Activated CD4-positive, alpha-beta T cell treated with anti-CD3 and anti-CD28 coated beads, Interleukin-2, amount 50 U/mL, for 1 hour (primary cell): ENCODE data around the gene EN2.

Source experiments
- DNase-seq: peaks from one replicate; pipeline ENCODE4 v3.0.0-alpha.2; 2020

Gene EN2

GRCh38 chr7:155465761-155466141 is 7.8 kb downstream of the EN2 start:
- DNase-seq, result no peak

DNA sequence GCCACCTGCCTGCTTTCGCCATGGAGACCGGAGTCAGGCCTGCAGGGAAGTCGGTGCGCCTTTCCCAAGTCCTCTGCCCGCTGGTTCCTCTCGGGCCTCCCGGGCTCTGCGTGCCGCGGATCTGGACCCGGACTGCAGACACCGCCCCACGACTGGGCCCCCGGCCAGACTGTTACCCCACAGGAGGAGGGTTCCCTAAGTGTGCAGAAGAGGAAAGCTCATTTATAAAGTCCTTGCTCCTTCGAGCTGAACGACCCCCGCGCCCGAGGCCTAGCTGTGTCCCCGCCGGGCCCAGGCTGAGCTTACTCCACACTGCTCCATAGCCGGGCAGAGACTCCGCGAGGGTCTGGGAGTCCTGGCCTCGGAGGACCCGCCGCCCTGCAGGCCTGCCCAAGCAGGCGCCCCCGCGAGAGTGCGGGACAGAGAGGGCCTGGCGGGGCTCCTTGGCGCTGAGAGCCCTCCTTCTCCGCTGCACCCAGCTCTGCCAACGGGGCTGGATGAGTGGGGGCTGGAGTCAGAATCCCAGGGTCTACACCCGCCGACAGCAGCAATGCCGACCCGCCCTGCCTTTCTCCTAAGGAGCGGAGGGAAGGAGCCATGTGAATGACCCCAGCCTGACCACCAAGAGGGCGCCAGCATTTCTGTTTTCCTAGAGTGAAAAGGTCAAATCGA is 8.3 kb downstream of the EN2 start:
- DNase-seq, result no peak

- no peak for DNase-seq
Observed at GRCh38 chr7:155466814-155467733, 9.1 kb downstream of the EN2 start.

GRCh38 chr7:155467846-155468784 is 10.2 kb downstream of the EN2 start:
- no peak for DNase-seq

- no peak for DNase-seq
Observed at GRCh38 chr7:155468785-155469148, 10.8 kb downstream of the EN2 start.

- no peak for DNase-seq
Observed at GRCh38 chr7:155469311-155470185, 11.6 kb downstream of the EN2 start.

DNA sequence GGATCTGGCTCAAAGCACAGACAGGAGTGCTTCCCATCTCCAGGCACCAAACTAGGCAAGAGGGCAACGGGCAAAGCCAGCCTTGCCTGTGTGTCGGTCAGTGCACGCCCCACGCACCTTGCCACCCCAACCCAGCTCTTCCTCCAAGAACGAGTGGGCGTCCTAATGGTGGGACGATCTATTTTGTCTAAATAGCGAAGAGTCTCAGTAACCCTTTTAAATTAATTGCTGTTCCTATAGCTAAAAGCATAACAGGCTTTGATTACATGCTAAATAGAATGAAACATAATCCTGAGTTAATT is 12.2 kb downstream of the EN2 start:
- no peak for DNase-seq

DNA sequence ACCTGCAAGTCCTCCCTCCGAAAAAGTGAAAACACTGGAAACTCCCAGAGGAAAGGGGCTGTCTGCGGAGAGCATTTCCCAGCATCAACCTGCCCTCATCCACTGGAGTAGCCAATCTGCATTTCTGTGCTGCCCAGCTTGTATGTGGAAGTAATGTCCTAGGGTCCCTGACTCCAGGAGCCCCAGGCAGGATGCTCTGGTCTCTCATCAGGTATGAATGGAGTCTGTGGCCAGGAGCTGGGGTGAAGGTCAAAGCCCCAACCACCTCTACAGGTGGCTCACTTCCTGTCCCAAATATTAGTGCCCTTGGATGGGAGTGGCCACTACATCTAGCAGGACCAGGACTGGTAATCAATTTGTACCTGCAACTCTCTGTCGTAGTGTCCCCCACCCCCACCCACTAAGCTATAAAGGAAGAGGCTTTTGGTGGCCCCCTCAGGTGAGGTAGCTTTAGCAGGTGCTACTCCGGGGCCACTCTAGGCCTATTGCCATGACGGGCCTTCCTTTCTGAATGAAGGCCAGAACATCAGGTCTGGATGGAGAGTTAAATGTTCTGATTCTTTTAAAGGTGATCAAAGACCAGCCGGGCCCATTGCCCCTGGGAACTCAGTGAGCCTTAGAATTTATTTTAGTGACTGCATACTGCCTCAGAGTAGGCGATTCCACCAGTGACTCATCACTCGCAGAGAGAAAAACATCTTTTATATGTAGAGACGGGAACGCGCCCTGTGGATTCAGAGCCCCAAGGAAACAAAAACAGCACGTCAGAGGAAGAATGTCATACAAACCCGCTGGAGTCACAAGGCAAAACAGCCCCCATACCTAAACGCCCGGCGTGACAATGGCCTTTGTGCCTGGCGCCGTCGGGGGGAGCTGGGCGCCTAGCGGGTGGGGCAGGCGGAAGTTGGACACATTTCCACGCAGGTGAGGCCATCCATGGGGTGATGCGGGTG is 13.0 kb downstream of the EN2 start:
- no peak for DNase-seq

- DNase-seq, result no peak
Observed at GRCh38 chr7:155471718-155472117, 13.8 kb downstream of the EN2 start.

DNA sequence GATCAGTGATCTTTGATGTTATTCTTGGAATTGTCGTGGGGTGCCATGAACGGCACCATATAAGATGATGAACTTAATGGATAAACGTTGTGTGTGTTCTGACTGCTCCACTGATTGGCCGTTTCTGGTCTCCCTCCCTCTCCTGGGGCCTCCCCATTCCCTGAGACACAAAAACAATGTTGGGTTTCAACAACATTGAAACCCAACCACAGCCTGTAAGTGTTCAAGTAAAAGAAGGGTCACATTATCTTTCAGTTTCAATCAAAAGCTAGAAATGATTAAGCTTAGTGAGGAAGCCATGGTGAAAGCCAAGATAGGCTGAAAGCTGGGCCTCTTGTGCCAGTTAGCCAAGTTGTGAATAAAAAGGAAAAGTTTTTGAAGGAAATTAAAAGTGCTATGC is 19.5 kb downstream of the EN2 start:
- no peak for DNase-seq

DNA sequence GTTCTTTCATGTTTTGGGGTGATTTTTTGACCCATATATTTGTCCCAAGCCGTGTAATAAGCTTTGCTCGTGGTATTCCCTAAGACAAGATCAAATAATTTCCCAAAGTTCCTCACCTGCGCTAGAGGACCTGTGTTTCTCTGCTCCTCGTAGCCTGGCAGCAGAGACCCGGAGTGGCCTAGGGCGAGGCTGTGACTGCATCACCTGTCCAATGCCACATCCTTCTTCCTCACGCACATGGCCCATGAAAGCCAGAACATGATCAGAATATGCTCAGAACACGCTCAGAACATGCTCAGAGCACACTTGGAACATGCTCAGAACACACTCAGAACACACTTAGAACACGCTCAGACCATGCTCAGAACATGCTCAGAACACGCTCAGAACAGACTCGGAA is 23.8 kb downstream of the EN2 start:
- DNase-seq, result no peak

- DNase-seq, result no peak
Observed at GRCh38 chr7:155482511-155483183, 24.7 kb downstream of the EN2 start.

DNA sequence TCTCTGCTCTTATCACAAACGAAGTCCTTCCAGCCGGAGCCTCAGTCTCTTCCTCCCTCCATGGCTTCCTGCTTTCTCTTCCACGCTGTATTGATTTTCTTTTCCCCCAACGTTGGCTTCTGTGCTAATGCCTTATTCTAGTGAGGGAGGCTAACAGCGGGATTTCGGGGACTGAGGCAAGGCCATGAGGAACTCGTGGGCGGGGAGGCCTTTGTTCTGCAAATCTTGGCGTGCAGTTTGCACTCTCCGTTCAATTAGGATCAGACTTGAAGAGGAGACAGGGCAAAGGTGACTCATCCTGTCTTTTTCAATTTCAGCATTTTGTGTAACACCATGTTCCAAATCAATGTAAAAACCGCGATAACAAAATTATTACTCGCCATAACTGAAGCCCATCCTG is 25.3 kb downstream of the EN2 start:
- no peak for DNase-seq

DNA sequence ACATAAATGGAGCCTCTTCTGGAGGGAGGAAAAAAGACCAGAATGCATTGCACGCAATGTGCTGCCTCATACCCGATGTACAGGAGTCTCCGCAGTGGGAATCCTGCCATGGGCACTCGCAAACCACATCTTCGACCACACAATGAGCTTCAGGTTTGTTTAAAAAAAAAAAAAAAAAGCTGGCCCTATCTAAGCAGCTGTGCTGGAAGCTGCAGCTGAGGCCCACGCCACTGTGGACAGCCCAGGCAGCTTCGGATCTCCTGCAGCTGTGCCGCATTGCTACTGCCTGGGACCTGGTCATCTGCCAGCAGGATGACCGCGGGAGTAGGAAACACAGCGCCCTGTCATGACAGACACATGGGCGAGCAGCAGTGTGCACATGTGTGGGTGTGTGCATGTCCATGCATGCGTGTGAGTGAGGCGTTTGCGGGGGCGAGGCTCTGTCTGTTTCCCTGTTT is 26.0 kb downstream of the EN2 start:
- DNase-seq, result no peak

DNA sequence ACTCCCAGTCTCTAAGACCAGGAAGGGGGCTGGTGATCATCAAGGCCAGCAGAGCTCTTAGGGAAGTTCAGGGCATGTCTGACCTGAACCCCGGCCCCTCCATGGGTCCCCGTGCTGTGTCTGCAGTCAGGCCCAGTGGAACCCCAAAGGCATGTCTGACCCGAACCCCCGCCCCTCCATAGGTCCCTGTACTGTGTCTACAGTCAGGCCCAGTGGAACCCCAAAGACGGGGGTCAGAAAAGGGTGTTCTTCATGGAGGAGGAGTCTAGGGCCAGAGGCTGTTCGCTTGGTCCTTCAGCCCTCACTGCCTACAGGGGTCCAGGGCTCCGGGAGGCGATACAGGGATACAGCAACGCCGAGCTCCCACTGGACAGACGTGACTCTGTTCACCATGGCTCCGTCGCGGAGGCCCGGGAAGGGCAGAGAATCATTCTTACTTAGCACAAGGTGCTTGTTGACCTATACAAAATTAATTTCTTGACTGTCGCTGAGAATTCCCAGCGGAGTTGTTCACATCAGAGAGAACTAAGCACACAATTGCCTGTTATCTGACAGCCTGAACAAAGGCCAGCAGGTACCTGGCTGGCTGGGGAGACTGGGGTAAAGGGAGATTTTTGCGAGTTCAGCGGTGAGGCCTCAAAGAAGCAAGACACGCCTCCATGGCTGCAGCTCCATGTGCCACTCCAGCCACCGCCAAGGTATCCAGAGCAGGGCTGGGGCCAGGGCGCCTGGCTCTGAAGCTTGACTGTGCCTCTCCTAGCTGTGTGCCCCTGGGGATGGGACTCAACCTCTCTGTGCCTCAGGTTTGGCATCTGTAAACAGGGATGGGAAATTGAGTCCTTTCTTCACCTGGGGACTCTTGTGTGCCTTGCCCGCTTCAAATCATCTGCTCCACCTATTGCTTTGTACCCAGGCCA is 26.8 kb downstream of the EN2 start:
- no peak for DNase-seq

- DNase-seq, result no peak
Observed at GRCh38 chr7:155486783-155487508, 29.0 kb downstream of the EN2 start.

DNA sequence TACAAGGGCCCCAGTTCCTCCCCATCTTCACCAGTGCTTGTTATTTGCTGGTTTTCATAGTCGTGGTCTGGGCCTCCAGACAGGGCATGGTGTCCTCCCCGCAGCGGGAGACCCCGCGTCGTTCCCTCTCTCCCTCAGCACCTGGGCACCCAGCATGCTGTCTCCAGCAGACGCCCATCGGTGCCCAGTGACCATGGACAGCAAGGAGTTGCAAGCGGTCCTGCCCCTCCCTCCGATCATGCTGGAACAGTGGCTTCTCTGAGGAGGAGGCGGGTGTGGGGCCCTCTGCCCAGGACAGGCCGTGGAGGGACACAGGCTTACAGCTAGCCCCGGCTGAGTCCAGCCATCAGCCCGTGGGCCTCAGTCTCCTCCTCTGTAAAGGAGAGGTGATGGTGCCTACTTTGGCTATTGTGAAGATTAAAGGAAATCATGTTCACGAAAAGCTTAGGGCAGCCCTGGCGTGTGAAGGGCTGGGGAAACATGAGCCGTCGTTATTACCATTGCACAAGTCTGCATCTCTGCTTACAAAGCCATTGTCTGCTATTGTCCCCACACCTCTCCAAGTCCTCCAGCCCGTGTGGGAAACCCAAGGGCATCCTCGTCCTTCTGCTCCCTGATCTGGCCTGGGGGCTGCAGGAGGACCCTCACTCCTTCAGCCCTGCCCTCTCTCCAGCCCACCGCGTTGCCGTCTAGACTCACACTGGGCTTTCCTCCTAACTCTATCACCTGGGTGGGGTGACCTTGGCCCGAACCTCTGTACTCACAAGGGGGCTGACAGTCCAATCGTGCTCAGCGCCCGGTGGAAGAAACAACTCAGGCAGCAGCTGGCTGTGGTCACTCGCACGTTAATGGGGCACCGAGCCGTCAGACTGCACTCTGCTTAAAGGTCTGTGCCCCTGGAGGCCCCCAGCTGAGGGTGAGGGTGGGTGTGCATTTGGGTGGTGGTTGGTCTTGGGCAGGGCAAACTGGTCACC is 29.9 kb downstream of the EN2 start:
- DNase-seq, result no peak
